HG02938 (cell line): ENCODE data around the gene DESI2.
"Not testable (repeated sequence)": the region's sequence is repeated elsewhere in the genome, so short reads cannot be mapped to it uniquely, and the experiment has no call there.

ENCODE experiments used
- ATAC-seq: cut with Tn5 transposase; IDR thresholded peaks from one replicate; pipeline ENCODE4 v1.9.1; 2021; ENCODE audit warnings: mild to moderate bottlenecking, moderate library complexity; ENCODE audit not compliant: unreplicated experiment

The DESI2 gene

DNA sequence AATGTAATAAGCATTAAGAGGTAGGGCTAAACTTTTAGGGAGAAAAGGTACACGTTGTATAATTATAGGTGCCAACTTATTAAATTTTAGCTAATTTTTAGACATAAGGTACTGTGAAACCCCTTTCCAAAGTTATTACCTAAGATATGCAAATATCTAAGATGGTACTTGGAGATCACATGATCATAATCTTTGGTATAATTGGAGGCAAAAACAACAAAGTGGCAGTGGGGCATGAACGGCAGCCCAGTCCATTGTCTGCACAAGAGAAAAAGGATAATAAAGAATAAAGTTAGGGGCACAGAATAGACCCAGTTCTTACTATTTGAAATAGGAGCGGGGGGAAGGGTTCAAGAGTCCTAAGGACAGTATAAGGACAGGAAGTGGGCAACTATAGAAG, 51.2 kb downstream of the DESI2 start:
- no peak for ATAC-seq

DNA sequence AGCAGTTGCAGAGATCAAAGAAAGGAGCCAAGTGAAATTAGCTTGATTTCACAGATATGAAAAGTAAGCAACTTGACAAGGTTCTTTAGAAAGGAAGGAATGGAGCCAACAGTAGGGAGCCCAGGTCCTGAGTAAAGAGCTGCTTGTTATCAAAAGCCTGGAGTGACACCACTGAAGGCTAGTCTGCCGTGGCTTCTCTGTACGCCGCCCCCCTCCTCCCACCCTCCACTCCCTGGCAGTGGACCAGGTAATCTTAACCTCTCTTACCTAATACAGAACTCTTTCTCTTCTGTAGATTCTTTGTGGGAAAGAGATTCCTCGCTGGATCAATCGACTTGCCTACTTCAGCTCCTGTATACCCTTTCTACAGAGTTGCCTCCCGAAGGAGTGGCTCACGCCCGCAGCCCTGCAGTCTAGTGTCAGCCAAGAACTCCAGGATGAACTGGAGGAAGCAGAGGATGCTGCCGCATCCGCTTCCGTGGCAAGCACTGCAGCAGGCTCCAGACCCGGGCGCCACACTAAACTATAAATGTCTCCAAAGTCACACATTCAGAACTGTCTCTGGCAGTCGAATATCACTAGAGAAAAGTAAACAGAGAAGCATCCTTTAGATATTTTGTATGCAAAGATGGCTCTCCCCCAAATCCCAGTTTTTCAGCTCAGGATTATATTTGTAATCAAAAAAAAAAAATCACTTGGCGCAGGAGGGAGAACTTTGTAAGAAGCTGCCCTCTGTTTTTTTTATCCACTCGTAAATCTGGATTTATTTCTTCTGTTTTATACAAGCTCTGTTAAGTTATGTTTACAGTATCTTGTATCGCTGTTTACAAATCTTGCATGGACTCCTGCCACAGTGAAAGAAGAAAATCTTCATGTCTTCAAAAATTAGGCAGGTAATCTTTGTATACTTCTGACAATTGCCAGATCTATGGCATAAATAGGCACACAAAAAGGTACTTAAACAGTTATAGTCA, 52.6 kb downstream of the DESI2 start:
- no peak for ATAC-seq

DNA sequence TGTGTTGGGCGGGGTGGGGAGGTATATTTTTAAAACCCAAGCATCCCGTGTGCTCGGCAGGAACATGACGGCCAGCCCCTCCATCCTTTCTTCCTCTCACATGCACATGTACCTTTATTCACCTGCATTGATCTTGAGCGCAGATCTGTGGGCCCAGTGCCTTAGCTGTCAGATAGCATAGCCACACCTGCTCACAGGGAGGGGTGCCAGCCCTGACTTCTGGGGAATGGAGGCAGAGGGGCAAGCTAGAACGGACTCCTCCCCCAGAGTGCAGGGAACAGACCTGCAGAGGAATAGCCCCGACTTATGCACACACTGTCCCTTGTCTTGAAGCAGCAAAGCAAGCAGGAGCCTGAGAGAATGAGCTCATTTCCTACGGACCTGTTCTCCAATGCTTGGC, 56.1 kb downstream of the DESI2 start:
- ATAC-seq, result no peak

DNA sequence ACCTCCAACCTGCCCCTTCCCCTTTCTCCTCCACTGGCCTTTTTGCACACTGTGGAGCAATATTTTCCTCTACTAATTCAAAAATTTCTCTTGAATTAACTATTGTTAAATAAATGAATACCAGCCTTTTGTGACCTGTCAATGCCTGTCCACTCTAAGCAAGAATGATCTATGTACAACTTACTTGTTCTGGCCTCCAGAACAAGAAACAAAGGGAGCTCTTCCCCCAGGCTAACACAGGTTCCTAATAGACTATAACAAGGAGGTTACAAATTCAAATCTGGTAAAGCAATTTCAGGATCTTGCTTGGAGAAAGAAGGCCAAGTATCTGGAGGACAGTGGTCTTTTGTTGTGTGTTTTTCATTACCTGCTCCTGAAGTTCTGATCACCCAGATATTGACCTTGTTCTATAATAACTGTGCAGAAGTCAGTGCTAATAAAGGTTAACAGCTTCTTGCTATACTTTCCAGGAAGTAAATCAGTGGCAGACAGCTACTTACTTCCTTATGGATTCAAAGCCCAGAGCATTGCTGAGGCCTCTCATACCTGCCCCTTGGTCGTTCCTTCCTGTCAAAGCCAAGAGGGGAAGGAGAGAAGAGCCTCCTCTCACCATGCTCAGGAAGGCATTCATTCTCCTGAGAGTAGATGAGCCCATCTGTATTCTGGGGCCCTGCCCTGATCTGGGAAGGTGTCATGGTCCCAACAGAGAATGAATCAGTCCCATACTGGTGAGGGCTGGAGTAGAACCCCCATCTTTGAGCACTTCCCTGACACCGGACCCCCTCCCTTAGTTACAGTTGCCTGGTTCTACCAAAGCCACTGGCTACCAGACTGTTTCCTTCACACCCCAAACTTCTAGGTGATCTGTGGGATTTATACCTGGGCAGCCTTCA, 56.8 kb downstream of the DESI2 start:
- no peak for ATAC-seq

DNA sequence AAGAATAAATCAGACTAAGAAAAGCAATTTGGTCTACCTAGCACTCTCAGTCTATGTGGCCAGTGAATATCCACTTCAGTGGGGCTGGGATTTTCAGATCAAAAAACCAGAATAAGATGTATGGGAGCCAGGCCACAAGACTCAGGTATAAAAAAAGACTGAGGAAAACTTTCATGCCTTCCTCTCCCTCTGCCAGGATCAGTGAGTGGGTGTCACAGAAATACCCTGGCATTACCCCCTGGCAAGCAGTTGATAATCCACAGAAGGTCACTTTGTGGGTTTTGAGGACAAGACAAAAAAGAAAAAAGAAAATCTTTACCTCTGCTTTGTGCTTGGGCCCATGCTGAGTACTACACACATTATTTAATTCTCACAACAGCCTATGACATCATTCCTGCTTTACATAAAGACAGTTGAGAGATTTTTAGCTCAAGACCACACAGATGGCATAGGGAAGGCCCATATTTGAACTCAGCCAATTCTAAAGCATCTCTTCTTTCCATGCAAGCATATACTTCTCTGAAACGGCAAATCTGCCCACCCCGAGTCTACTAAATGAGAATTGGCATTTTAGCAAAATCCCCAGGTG, 57.6 kb downstream of the DESI2 start:
- ATAC-seq, result no peak

DNA sequence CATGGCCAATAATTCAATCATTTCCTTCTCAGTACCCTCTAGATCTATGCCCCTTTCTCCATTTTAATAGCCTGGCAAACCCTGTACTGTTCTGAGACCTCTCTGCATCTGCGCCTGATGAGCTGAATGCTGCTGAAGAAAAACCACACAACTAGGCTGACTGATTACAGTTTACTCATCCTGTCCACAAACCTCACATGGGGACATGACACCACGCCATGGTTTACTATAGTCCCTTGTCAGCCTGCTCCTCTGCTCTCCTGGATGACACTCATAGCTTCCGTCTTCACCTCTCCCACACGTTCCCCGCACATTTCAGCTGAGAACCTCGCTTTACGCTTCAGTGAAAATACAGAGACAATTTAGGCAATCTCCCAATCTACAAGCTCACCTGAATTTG, 59.7 kb downstream of the DESI2 start:
- no peak for ATAC-seq

DNA sequence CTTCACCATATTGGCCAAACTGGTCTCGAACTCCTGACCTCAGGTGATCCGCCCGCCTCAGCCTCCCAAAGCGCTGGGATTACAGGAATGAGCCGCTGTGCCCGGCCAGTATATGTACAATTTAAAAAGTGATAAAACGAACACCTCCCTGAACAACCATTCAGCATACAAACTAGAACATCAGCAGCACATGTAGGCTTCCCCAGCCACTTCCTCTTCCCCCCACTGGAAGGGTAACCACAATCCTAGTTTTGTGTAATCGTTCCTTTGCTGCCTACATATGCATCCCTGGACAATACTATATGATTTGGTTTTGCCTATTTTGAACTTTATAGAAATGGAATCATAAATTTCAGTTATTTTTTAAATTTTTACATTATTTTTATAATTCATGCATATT, 60.4 kb downstream of the DESI2 start:
- no peak for ATAC-seq

- ATAC-seq, result no peak
These were observed 75.0 kb downstream of the DESI2 start for GRCh38 chr1:244727871-244728474.

GRCh38 chr1:244730153-244730933, 77.4 kb downstream of the DESI2 start:
- ATAC-seq, result peak; percentile 39

- no peak for ATAC-seq
These were observed 78.1 kb downstream of the DESI2 start for GRCh38 chr1:244730934-244731434.

DNA sequence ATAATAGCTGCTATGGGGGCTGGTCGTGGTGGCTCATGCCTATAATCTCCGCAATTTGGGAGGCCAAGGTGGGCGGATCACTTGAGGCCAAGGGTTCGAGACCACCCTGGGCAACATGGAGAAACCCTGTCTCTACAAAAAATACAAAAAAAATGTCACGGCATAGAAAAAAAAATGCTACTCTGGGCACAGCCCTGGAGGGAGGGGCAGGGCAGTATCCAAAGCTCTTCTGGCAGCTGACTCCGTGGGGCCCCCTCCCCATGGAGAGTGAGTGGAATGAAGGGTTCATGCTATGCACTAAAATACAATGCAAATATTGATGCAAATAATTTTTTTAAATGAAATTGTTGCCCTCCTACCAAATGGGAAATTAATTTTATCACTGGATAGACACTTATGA, 78.7 kb downstream of the DESI2 start:
- no peak for ATAC-seq

- ATAC-seq, result no peak
These were observed 80.0 kb downstream of the DESI2 start for GRCh38 chr1:244732851-244733450.

GRCh38 chr1:244735404-244735803, 82.5 kb downstream of the DESI2 start:
- ATAC-seq, result no peak

- ATAC-seq, result no peak
These were observed 83.1 kb downstream of the DESI2 start for GRCh38 chr1:244735876-244736561.

- ATAC-seq, result not testable (repeated sequence)
These were observed 86.2 kb downstream of the DESI2 start for GRCh38 chr1:244739140-244739539.

- ATAC-seq, result not testable (repeated sequence)
These were observed 87.2 kb downstream of the DESI2 start for GRCh38 chr1:244740027-244740617.

- no peak for ATAC-seq
These were observed 88.8 kb downstream of the DESI2 start for GRCh38 chr1:244741692-244742091.

- no peak for ATAC-seq
These were observed 96.5 kb downstream of the DESI2 start for GRCh38 chr1:244749230-244750016.
